ENCODE results near the gene SMIM15. TPM values are rescaled to one million over a fixed set of nuclear protein-coding genes. Genes with fewer than 3 reads are reported as not detected.
"Not testable (repeated sequence)": the region's sequence is repeated elsewhere in the genome, so short reads cannot be mapped to it uniquely, and the experiment has no call there.

Gene SMIM15
- total RNA-seq, 4 donors from 2014 or later, result 6.2 to 17.1 (median 10.4) TPM

DNA sequence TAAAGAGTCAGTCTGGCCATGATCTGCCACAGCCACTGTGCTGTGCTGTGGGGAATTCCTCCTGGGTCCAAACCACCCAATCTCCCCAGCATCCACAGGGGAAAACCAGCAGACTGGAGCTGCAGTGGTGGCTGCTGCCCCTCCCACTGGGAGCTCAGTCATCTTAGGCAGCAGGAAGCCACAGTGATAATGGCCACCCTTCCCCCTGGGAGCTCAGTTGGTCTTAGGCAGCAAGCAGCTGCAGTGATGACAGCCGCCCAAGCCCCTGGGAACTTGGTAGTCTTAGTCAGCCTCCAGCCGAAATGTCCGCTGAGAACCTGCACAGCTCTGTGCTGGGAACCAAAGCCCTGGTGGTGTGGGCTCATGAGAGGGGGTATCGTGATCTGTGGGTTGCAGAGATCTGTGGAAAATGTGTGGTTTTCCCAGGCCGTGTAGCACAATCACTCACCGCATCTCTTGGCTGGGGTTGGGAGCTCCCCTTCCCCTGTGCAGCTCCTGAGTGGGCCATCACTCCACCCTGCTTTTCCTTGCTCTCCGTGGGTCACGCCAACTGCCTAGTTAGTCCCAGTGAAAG lies 38.4 kb upstream of the SMIM15 start:
- Histone ChIP-seq H3K4me3 (no peak overlapping the region), H3K27me3 (no peaks in the 10 kb centered on the region), H3K9me3 (no peaks in the 10 kb centered on the region), H3K36me3 (no peaks in the 10 kb centered on the region), H3K4me1 (no peaks in the 10 kb centered on the region), H3K27ac (no peak overlapping the region)
- intact Hi-C loops (cut with DNase I; ENCODE audit: low total_unique reads), result no loop called here
- no peak for TF ChIP-seq POLR2A (IDR thresholded peaks at IDR 0.05)
- TF ChIP-seq, protein P1, sequence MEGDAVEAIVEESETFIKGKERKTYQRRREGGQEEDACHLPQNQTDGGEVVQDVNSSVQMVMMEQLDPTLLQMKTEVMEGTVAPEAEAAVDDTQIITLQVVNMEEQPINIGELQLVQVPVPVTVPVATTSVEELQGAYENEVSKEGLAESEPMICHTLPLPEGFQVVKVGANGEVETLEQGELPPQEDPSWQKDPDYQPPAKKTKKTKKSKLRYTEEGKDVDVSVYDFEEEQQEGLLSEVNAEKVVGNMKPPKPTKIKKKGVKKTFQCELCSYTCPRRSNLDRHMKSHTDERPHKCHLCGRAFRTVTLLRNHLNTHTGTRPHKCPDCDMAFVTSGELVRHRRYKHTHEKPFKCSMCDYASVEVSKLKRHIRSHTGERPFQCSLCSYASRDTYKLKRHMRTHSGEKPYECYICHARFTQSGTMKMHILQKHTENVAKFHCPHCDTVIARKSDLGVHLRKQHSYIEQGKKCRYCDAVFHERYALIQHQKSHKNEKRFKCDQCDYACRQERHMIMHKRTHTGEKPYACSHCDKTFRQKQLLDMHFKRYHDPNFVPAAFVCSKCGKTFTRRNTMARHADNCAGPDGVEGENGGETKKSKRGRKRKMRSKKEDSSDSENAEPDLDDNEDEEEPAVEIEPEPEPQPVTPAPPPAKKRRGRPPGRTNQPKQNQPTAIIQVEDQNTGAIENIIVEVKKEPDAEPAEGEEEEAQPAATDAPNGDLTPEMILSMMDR (IDR thresholded peaks at IDR 0.05 in 4 of 5, conservative IDR thresholded peaks at IDR 0.05 in 1 of 5), result no peak
- DNase-seq, result no peak
- in situ Hi-C loops (cut with MboI; ENCODE audit: low sequenced_read_pairs in 4 of 4), result no loop called here
- no peak for ATAC-seq

DNA sequence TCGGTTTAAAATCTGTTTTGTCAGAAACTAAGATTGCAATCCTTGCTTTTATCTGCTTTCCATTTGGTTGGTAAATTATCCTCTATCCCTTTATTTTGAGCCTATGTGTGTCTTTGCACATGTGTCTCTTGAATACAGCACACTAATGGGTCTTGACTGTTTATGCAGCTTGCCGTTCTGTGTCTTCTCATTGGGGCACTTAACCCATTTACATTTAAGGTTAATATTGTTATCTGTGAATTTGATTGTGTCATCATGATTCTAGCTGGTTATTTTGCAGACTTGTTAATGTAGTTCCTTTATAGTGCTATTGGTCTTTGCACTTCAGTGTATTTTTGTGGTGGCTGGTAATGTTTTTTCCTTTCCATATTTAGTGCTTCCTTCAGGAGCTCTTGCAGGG lies 36.3 kb upstream of the SMIM15 start:
- H3K4me3 ChIP-seq, result no peak overlapping the region
- DNase-seq, result no peak
- no peaks in the 10 kb centered on the region for H3K9me3 ChIP-seq
- no peaks in the 10 kb centered on the region for H3K4me1 ChIP-seq
- H3K27ac ChIP-seq, result no peak overlapping the region
- intact Hi-C loops (cut with DNase I; ENCODE audit: low total_unique reads) (no loop called here), in situ Hi-C loops (cut with MboI; ENCODE audit: low sequenced_read_pairs in 4 of 4) (no loop called here)
- TF ChIP-seq, protein P1 (IDR thresholded peaks at IDR 0.05 in 4 of 5, conservative IDR thresholded peaks at IDR 0.05 in 1 of 5), result no peak
- TF ChIP-seq POLR2A (IDR thresholded peaks at IDR 0.05), result no peak
- H3K27me3 ChIP-seq, result no peaks in the 10 kb centered on the region
- no peak for ATAC-seq
- no peaks in the 10 kb centered on the region for H3K36me3 ChIP-seq

DNA sequence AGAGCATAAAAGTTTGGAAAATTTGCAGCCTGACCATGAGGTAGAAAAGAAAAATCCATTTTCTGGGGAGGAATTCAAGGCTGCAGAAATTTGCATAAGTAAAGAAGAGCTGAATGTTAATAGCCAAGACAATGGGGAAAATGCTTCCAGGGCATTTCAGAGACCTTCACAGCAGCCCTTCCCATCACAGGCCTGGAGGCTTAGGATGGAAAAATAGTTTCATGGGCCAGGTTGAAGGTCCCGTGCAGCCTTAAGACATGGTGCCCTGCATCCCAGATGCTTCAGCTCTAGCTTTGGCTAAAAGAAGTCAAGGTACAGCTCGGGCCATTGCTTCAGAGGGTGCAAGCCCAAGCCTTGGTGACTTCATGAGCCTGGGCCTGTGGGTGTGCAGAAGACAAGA lies 25.6 kb upstream of the SMIM15 start:
- H3K27me3 ChIP-seq; H3K9me3 ChIP-seq; H3K36me3 ChIP-seq; DNase-seq; H3K27ac ChIP-seq; intact Hi-C loops (cut with DNase I; ENCODE audit: low total_unique reads); H3K4me1 ChIP-seq; ATAC-seq; H3K4me3 ChIP-seq; in situ Hi-C loops (cut with MboI; ENCODE audit: low sequenced_read_pairs in 4 of 4): not testable (repeated sequence)

DNA sequence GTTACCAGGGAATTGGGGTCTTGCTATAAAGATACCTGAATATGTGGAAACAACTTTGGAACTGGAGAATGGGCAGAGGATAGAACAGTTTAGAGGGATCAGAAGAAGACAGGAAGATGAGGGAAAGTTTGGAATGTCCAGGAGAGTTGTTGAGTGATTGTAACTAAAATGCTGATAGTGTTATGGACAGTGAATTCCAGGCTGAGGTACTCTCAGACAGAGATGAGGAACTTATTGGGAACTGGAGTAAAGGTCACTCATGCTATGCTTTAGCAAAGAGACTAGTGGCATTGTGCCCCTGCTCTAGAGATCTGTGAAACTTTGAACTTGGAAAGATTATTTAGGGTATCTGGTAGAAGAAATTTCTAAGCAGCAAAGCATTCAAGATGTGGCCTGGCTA lies 25.1 kb upstream of the SMIM15 start:
- H3K27ac ChIP-seq; H3K4me3 ChIP-seq; in situ Hi-C loops (cut with MboI; ENCODE audit: low sequenced_read_pairs in 4 of 4); DNase-seq; H3K36me3 ChIP-seq; ATAC-seq; H3K9me3 ChIP-seq; H3K4me1 ChIP-seq; intact Hi-C loops (cut with DNase I; ENCODE audit: low total_unique reads); H3K27me3 ChIP-seq: not testable (repeated sequence)

DNA sequence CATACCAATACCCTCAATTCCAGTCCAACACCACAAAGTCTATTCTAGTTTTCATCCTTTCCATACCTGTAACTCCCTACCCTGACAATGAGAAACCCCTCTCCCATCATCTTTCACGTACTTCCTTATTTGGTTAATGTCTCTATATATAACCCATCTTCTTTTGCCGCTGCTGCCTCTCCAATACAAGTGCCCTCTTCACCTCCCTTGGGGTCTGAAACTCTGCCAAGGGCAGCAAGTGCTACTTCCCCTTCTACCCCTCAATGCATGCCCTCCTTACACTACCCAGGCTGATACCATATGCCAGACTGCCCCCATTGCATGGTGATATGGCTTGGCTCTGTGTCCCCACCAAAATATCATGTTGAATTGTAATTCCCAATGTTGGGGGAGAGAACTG lies 24.4 kb upstream of the SMIM15 start:
- DNase-seq, result no peak
- in situ Hi-C loops (cut with MboI; ENCODE audit: low sequenced_read_pairs in 4 of 4) (no loop called here), intact Hi-C loops (cut with DNase I; ENCODE audit: low total_unique reads) (no loop called here)
- H3K4me3 ChIP-seq, result no peak overlapping the region
- ATAC-seq, result no peak
- H3K9me3 ChIP-seq, result no peaks in the 10 kb centered on the region
- TF ChIP-seq, protein P1 (IDR thresholded peaks at IDR 0.05 in 4 of 5, conservative IDR thresholded peaks at IDR 0.05 in 1 of 5), result no peak
- no peak for TF ChIP-seq POLR2A (IDR thresholded peaks at IDR 0.05)
- no peak overlapping the region for H3K27ac ChIP-seq
- no peaks in the 10 kb centered on the region for H3K27me3 ChIP-seq
- no peaks in the 10 kb centered on the region for H3K4me1 ChIP-seq
- H3K36me3 ChIP-seq, result no peaks in the 10 kb centered on the region

DNA sequence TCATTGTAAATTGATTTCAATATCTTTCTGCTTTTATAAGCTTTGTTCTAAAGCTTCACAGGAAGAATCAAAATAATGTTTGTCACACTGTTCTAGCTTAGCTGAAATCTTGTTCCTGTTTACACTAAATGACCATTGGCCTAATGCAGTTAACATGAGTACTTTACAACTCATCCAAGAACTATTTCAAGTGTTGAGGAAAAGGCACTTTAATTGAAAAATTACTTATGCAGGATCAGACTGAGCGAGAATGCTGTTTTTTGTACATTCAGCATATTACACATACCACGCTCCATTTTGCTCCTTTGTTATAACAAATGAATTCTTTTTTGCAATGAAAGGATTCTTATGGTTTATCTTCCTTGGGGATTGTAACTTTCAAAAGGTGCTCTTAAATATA lies 22.4 kb upstream of the SMIM15 start:
- intact Hi-C loops (cut with DNase I; ENCODE audit: low total_unique reads) (no loop called here), in situ Hi-C loops (cut with MboI; ENCODE audit: low sequenced_read_pairs in 4 of 4) (no loop called here)
- Histone ChIP-seq H3K27me3 (no peaks in the 10 kb centered on the region), H3K9me3 (no peaks in the 10 kb centered on the region), H3K4me3 (no peak overlapping the region), H3K4me1 (no peaks in the 10 kb centered on the region), H3K36me3 (no peaks in the 10 kb centered on the region), H3K27ac (no peak overlapping the region)
- no peak for ATAC-seq
- no peak for DNase-seq
- TF ChIP-seq POLR2A (IDR thresholded peaks at IDR 0.05), result no peak
- TF ChIP-seq, protein P1 (IDR thresholded peaks at IDR 0.05 in 4 of 5, conservative IDR thresholded peaks at IDR 0.05 in 1 of 5), result no peak
